Endodermal cell (in vitro differentiated cells): ENCODE data around the gene CSRP3. TPM values are rescaled to one million over a fixed set of nuclear protein-coding genes. Genes with fewer than 3 reads are reported as not detected.

ENCODE experiments used
- DNase-seq: peaks from one replicate; pipeline ENCODE4 v3.0.0-alpha.2; 2017
- H3K27ac ChIP-seq: 2 replicates; pipeline ENCODE4 v1.5.1; 2013; ENCODE audit warnings: mild to moderate bottlenecking, low read depth, low read length, moderate library complexity
- H3K27me3 ChIP-seq: 2 replicates; pipeline ENCODE4 v1.6.1; 2013; ENCODE audit warnings: mild to moderate bottlenecking, low read length, moderate library complexity; ENCODE audit not compliant: insufficient read depth, control insufficient read depth, poor library complexity, severe bottlenecking
- H3K36me3 ChIP-seq: 2 replicates; pipeline ENCODE4 v1.7.0; 2013; ENCODE audit warnings: mild to moderate bottlenecking, low read length, moderate library complexity; ENCODE audit not compliant: control insufficient read depth, insufficient read depth
- H3K4me1 ChIP-seq: one replicate; pipeline ENCODE4 v1.7.0; 2013; ENCODE audit warnings: low read length; ENCODE audit not compliant: control insufficient read depth, insufficient read depth
- H3K4me3 ChIP-seq: 2 replicates; pipeline ENCODE4 v1.5.1; 2013; ENCODE audit warnings: mild to moderate bottlenecking, low read length, moderate library complexity
- H3K9ac ChIP-seq: 2 replicates; pipeline ENCODE4 v1.6.1; 2013; ENCODE audit warnings: mild to moderate bottlenecking, low read length, moderate library complexity; ENCODE audit not compliant: poor library complexity, severe bottlenecking; ENCODE audit errors: extremely low read depth
- H3K9me3 ChIP-seq: 2 replicates; pipeline ENCODE4 v1.6.1; 2013; ENCODE audit warnings: mild to moderate bottlenecking, low read length, moderate library complexity; ENCODE audit not compliant: control insufficient read depth
- H3K27ac Mint-ChIP-seq: 2 replicates; pipeline ENCODE4 v1.8.0; 2020; ENCODE audit warnings: mixed read lengths
- H3K27me3 Mint-ChIP-seq: 2 replicates; pipeline ENCODE4 v1.8.0; 2021; ENCODE audit warnings: mild to moderate bottlenecking, mixed read lengths; ENCODE audit not compliant: insufficient read depth
- H3K36me3 Mint-ChIP-seq: 2 replicates; pipeline ENCODE4 v1.8.0; 2020; ENCODE audit warnings: low read depth, mixed read lengths
- H3K4me1 Mint-ChIP-seq: 2 replicates; pipeline ENCODE4 v1.8.0; 2020; ENCODE audit warnings: mixed read lengths
- H3K4me3 Mint-ChIP-seq: 2 replicates; pipeline ENCODE4 v1.8.0; 2020; ENCODE audit warnings: mild to moderate bottlenecking, moderate library complexity, mixed read lengths
- H3K9me3 Mint-ChIP-seq: 2 replicates; pipeline ENCODE4 v1.8.0; 2020; ENCODE audit warnings: mild to moderate bottlenecking, mixed read lengths
- WGBS, 2 experiments: methylation state at CpG; one replicate each; pipeline versions ENCODE4 v1.1.5 to v1.1.7; 2013; ENCODE audit warnings: missing lambda C conversion rate in 2 of 2, mixed read lengths in 1 of 2; ENCODE audit not compliant: insufficient coverage in 1 of 2, insufficient read length in 1 of 2; 5-methylcytosine and 5-hydroxymethylcytosine counted together
- total RNA-seq, 2 donors: library from RNA; stranded (reverse); fragmentation: NEBNext Ultra II Directional in 1 of 2; extraction: Animal tissue kit (Norgen Biotek cat#: 25700) in 1 of 2; gene quantifications; 2 replicates in 1 of 2; 3 replicates in 1 of 2; pipeline ENCODE4 v1.2.1, GENCODE V29; 2021
- TF ChIP-seq, protein P1 (sequence below): fragments of 200-600 bp; sonication (generic); conservative IDR thresholded peaks from 2 replicates; pipeline ENCODE4 v1.5.0; 2021; ENCODE audit warnings: antibody characterized with exemption, mild to moderate bottlenecking

CSRP3 gene
- total RNA-seq, 2 donors from 2014 or later: not detected

DNA sequence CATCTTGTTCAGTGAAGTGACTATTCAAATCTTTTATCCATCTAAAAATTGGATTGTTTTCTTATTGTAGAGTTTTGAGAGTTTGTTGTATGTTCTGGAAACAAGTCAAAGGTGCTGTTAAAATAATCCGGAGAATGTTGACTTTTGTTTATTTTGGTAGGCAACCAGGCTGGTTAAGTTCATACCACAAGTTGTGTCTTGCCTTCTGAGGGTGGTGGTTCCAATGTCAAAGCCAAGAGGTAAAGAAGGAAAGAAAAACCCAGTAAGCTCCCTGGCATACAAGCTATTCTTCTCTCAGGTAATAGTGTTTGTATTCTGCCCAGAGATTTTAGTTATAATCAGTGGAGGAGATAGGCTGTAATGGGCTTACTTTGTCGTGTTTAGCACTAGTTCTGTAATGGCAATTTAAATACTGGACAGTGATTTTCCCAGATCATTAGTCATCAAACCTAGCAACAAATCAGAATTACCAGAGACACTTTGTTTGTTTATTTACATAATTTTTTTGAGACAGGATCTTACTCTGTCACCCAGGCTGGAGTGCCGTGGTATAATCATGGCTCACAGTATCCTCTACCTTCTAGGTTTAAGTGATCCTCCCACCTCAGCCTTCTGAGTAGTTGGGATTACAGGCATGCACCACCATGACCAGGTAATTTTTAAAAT is 15.1 kb upstream of the CSRP3 start:
- Mint-ChIP-seq H3K4me3 (no peak overlapping the region), H3K36me3 (no peaks in the 10 kb centered on the region), H3K27me3 (peaks cover 94% of the 10 kb centered on the region), H3K27ac (no peak overlapping the region), H3K4me1 (peaks cover 10% of the 10 kb centered on the region), H3K9me3 (peaks cover 4% of the 10 kb centered on the region)
- peaks cover 1% of the 10 kb centered on the region for H3K9me3 ChIP-seq
- H3K4me3 ChIP-seq: no peak overlapping the region
- DNase-seq: no peak
- peaks cover 95% of the 10 kb centered on the region for H3K27me3 ChIP-seq
- no peak overlapping the region for H3K27ac ChIP-seq
- no peak overlapping the region for H3K9ac ChIP-seq
- 64 to 100% methylated on average over 2 to 3 of the region's 3 CpGs for WGBS, 2 experiments
- H3K36me3 ChIP-seq: no peaks in the 10 kb centered on the region
- TF ChIP-seq, protein P1, sequence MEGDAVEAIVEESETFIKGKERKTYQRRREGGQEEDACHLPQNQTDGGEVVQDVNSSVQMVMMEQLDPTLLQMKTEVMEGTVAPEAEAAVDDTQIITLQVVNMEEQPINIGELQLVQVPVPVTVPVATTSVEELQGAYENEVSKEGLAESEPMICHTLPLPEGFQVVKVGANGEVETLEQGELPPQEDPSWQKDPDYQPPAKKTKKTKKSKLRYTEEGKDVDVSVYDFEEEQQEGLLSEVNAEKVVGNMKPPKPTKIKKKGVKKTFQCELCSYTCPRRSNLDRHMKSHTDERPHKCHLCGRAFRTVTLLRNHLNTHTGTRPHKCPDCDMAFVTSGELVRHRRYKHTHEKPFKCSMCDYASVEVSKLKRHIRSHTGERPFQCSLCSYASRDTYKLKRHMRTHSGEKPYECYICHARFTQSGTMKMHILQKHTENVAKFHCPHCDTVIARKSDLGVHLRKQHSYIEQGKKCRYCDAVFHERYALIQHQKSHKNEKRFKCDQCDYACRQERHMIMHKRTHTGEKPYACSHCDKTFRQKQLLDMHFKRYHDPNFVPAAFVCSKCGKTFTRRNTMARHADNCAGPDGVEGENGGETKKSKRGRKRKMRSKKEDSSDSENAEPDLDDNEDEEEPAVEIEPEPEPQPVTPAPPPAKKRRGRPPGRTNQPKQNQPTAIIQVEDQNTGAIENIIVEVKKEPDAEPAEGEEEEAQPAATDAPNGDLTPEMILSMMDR: no peak
- H3K4me1 ChIP-seq: no peaks in the 10 kb centered on the region

DNA sequence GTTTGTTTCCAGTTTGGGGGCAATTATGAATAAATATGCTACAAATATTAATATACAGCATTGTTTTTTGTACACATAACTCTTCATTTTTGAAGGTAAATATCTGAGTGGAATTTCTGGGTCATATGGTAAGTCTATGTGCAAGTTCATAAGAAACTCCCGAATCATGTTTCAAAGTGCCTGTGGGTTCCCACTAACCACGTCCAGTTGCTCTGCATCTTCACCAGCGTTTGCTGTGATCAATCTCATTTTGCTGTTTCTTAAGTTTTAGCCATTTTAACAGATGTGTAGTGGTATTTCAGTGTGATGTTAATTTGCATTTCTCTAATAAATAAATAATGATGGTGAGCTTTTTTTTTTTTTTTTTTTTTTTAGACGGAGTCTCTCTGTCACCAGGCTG is 14.2 kb upstream of the CSRP3 start:
- no peaks in the 10 kb centered on the region for H3K4me1 ChIP-seq
- H3K27ac ChIP-seq: no peak overlapping the region
- peaks cover 4% of the 10 kb centered on the region for H3K4me1 Mint-ChIP-seq
- no peaks in the 10 kb centered on the region for H3K36me3 Mint-ChIP-seq
- no peak for DNase-seq
- H3K36me3 ChIP-seq: no peaks in the 10 kb centered on the region
- H3K4me3 ChIP-seq: no peak overlapping the region
- H3K4me3 Mint-ChIP-seq: no peak overlapping the region
- no peak overlapping the region for H3K27ac Mint-ChIP-seq
- peaks cover 93% of the 10 kb centered on the region for H3K27me3 Mint-ChIP-seq
- no peaks in the 10 kb centered on the region for H3K9me3 Mint-ChIP-seq
- no peaks in the 10 kb centered on the region for H3K9me3 ChIP-seq
- TF ChIP-seq, protein P1: no peak
- H3K27me3 ChIP-seq: peaks cover 97% of the 10 kb centered on the region
- no peak overlapping the region for H3K9ac ChIP-seq
- WGBS, 2 experiments: 90 to 100% methylated on average over 1 to 4 of the region's 4 CpGs

DNA sequence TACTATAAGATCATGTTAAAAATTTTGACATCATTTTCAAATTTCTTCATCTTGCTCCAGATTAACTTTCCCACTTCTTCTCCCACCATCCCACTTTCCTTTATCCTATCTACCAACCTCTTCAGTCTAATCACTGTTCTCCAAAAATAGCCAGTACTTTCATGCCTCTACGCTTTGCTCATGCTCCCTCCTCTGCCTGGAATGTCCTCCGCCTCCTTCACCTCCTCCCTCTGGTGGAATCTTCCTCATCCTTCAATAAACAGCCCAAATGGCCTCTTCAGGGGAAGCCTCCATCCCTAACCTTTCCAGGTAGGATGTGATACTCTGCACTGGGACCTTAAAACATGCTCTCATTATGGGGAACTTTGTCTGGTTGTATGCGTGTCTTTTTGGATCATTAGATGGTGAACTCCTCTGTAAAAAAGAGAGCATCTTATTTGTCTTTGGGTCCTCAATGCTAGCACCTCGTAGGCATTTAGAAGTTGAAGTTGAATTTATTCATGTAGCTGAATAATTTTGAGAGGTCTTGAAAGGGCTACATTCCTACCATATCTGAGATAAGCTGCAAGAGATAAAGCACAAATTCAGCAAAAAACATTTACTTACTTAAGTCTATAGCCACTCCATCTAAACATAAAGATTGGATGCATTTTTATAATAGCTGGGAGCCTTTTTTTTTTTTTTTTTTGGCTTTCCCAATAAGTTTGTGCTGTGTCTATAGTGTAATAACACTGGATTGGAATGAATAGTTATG is 8.0 kb upstream of the CSRP3 start:
- Histone ChIP-seq H3K4me3 (no peak overlapping the region), H3K9ac (no peak overlapping the region), H3K27ac (no peak overlapping the region), H3K27me3 (peaks cover 76% of the 10 kb centered on the region), H3K36me3 (no peaks in the 10 kb centered on the region), H3K9me3 (no peaks in the 10 kb centered on the region), H3K4me1 (peaks cover 2% of the 10 kb centered on the region)
- no peak overlapping the region for H3K27ac Mint-ChIP-seq
- H3K9me3 Mint-ChIP-seq: no peaks in the 10 kb centered on the region
- no peaks in the 10 kb centered on the region for H3K36me3 Mint-ChIP-seq
- DNase-seq: peak; percentile 61
- H3K4me1 Mint-ChIP-seq: peaks cover 10% of the 10 kb centered on the region
- peaks cover 82% of the 10 kb centered on the region for H3K27me3 Mint-ChIP-seq
- WGBS, 2 experiments: 81 to 87% methylated on average over 3 to 4 of the region's 4 CpGs
- TF ChIP-seq, protein P1: peak; percentile 24
- no peak overlapping the region for H3K4me3 Mint-ChIP-seq
